ENCODE measurements around the gene THSD7A. TPM values are rescaled to one million over a fixed set of nuclear protein-coding genes. Genes with fewer than 3 reads are reported as not detected.

The THSD7A gene
- total RNA-seq, 1 experiment from 2014 or later, result 4.0 TPM

- Histone ChIP-seq H3F3A (ENCODE audit: insufficient read depth, low read depth) (no peaks in the 10 kb centered on the region), H3K36me3 (ENCODE audit: low read depth) (no peaks in the 10 kb centered on the region), H3K9me2 (ENCODE audit: insufficient read depth) (no peaks in the 10 kb centered on the region), H3K27ac (no peak overlapping the region), H3K9me3 (ENCODE audit: insufficient read depth, low read depth) (no peaks in the 10 kb centered on the region), H3K27me3 (ENCODE audit: insufficient read depth, low read depth) (no peaks in the 10 kb centered on the region), H3K4me2 (peak overlapping the region; percentile 74), H4K20me1 (ENCODE audit: insufficient read depth) (no peaks in the 10 kb centered on the region), H3K79me2 (ENCODE audit: low read depth) (no peaks in the 10 kb centered on the region), H3K4me1 (replicated peaks; ENCODE audit: insufficient read depth) (no peaks in the 10 kb centered on the region; the same call in 1 of the 2 replicates), H2AFZ (no peak overlapping the region), H3K4me3 (no peak overlapping the region)
- POLR2A ChIA-PET (ENCODE audit: unreplicated experiment), result no interaction called here
- intact Hi-C loops (cut with micrococcal nuclease; ENCODE audit: unreplicated experiment), result no loop called here
- TF ChIP-seq CTCF (conservative IDR thresholded peaks at IDR 0.05) (no peak), EZH2 (IDR thresholded peaks at IDR 0.05; ENCODE audit: low read depth) (no peak)
- no peak for DNase-seq
- BruUV-seq (replicated peaks), result no TSS peak
- CTCF ChIA-PET, result interaction anchor here (0.6 kb wide), 1 partner anchor 456 kb away, joined by 3 read pairs; no protein-coding TSS in a partner anchor
Measured at GRCh38 chr7:11829954-11830353, 2.0 kb downstream of the THSD7A start.

- ChIA-PET POLR2A (ENCODE audit: unreplicated experiment) (no interaction called here), CTCF (no interaction called here)
- intact Hi-C loops (cut with micrococcal nuclease; ENCODE audit: unreplicated experiment), result no loop called here
- no peak overlapping the region for H3K4me3 ChIP-seq
- H3K9me3 ChIP-seq (ENCODE audit: insufficient read depth, low read depth), result no peaks in the 10 kb centered on the region
- H3K27ac ChIP-seq, result no peak overlapping the region
- no peaks in the 10 kb centered on the region for H3K9me2 ChIP-seq (ENCODE audit: insufficient read depth)
- H3K4me1 ChIP-seq (replicated peaks; ENCODE audit: insufficient read depth), result no peaks in the 10 kb centered on the region
- no peak for DNase-seq
- H3K27me3 ChIP-seq (ENCODE audit: insufficient read depth, low read depth), result no peaks in the 10 kb centered on the region
- no peaks in the 10 kb centered on the region for H3F3A ChIP-seq (ENCODE audit: insufficient read depth, low read depth)
- H3K79me2 ChIP-seq (ENCODE audit: low read depth), result no peaks in the 10 kb centered on the region
- BruUV-seq (replicated peaks), result no TSS peak
- H4K20me1 ChIP-seq (ENCODE audit: insufficient read depth), result no peaks in the 10 kb centered on the region
- no peaks in the 10 kb centered on the region for H3K36me3 ChIP-seq (ENCODE audit: low read depth)
- TF ChIP-seq EZH2 (IDR thresholded peaks at IDR 0.05; ENCODE audit: low read depth) (no peak), CTCF (conservative IDR thresholded peaks at IDR 0.05) (no peak)
- H2AFZ ChIP-seq, result no peak overlapping the region; the same call in 1 of the 2 replicates
- no peak overlapping the region for H3K4me2 ChIP-seq
Measured at GRCh38 chr7:11819947-11820346, 12.1 kb downstream of the THSD7A start.

GRCh38 chr7:11819271-11819670 is 12.7 kb downstream of the THSD7A start:
- Histone ChIP-seq H3K4me1 (replicated peaks; ENCODE audit: insufficient read depth) (no peaks in the 10 kb centered on the region), H3K27me3 (ENCODE audit: insufficient read depth, low read depth) (no peaks in the 10 kb centered on the region), H2AFZ (no peak overlapping the region), H3K4me3 (no peak overlapping the region), H3K4me2 (no peak overlapping the region), H4K20me1 (ENCODE audit: insufficient read depth) (no peaks in the 10 kb centered on the region), H3K79me2 (ENCODE audit: low read depth) (no peaks in the 10 kb centered on the region), H3K36me3 (ENCODE audit: low read depth) (no peaks in the 10 kb centered on the region), H3K27ac (no peak overlapping the region), H3K9me3 (ENCODE audit: insufficient read depth, low read depth) (no peaks in the 10 kb centered on the region), H3K9me2 (ENCODE audit: insufficient read depth) (no peaks in the 10 kb centered on the region), H3F3A (ENCODE audit: insufficient read depth, low read depth) (no peaks in the 10 kb centered on the region)
- DNase-seq, result no peak
- ChIA-PET CTCF (no interaction called here), POLR2A (ENCODE audit: unreplicated experiment) (no interaction called here)
- no TSS peak for BruUV-seq (replicated peaks)
- intact Hi-C loops (cut with micrococcal nuclease; ENCODE audit: unreplicated experiment), result no loop called here
- no peak for TF ChIP-seq EZH2 (IDR thresholded peaks at IDR 0.05; ENCODE audit: low read depth)
- TF ChIP-seq CTCF (conservative IDR thresholded peaks at IDR 0.05), result no peak
